HG03521 (cell line): ENCODE data around the gene DOCK4.

Source experiments
- ATAC-seq: cut with Tn5 transposase; IDR thresholded peaks from one replicate; pipeline ENCODE4 v1.9.1; 2021; ENCODE audit warnings: mild to moderate bottlenecking, moderate library complexity; ENCODE audit not compliant: unreplicated experiment

Gene DOCK4

DNA sequence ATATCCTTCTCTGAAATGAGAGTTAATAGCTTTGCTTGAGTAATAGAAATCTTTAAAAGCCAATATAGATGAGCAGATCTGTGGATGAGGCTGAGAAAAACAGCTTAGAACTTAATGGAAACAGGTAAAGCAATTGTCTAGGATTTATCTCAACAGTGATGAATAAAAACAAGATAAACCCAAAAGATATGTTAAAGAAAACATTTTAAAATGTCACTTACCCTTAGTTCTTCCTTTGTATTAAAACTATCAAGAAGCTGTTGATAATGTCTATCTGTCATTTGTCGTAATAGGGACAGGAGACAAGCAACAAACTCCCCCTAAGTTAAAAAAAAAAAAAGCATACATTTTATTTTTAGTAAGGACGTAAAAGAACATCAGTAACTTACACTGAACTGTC is 371.8 kb downstream of the DOCK4 start:
- ATAC-seq, result no peak

GRCh38 chr7:111833466-111833865 is 372.7 kb downstream of the DOCK4 start:
- ATAC-seq, result no peak

DNA sequence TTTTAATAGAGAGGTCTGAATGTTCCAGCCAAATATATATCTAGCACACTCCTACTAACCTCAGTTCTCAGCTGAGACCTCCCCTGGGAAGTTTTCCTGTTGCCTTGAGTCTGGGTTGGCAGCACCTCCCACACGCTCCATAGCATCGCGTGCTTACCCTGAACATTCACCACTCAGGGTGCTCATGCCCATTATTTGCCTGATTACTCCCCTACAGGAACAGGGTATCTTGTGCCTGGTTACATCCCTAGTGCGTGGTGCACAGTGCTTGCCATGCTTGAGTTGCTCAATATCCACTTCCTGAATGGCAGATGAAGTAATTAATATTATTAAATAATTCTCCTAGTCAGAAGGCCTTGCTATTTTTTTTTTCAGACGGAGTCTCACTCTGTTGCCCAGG is 374.0 kb downstream of the DOCK4 start:
- no peak for ATAC-seq

DNA sequence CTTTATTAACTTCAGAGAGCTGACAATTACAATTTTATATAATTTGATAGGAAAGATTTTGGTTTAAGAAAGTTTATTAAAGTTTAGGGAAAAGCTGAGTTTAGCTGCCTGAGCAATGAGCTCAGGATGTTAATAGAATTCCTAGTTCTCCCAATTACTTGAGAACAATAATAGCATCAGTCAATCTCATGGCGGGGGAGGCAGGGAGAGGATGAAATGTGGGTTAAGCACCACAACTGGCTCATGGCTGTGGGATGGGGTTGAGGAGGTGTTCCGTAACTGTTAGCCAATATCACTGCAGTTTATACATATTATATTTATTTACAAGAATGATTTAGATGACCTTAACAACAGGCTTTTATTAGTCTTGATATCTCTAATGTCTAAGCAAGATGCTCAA is 377.0 kb downstream of the DOCK4 start:
- no peak for ATAC-seq

- ATAC-seq, result no peak
Observed at GRCh38 chr7:111827863-111828504, 378.2 kb downstream of the DOCK4 start.

GRCh38 chr7:111825046-111825445 is 381.2 kb downstream of the DOCK4 start:
- ATAC-seq, result no peak

DNA sequence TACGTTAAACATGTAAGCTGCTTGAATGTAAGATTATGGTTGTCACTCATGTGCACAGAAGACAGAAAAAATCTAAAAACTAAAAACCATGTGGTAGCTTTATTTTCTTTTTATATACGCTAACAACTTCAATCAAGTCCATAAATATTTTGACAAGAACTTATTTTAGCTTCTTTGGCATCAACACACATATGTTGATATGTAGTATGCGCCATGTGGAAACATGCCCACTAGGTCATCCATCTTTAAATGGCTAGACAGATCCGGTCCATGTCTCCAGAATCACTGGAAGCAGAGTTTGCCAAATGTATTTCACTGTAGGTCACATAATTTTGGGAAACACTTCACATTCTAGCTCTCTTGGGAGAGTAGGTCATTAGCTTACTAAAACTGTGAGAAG is 382.4 kb downstream of the DOCK4 start:
- ATAC-seq, result no peak

GRCh38 chr7:111821046-111821445 is 385.2 kb downstream of the DOCK4 start:
- no peak for ATAC-seq

DNA sequence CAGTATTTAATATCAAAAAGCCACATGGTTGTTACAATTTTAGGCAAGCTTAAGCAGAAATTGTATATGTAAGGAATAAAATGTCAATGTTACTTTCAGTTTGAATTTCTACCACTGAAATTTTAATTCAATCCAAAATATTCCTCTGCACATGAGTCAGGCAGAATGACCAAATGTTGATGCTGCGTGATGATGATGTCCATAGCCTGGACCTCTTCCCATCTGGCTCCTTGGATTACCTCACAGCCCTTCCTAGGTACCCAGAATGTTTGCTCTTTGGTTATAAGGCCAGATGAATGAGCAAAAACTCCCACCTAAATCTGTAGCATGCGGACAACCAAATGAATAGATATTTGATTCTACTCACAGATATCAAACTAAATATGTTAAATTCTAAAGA is 385.6 kb downstream of the DOCK4 start:
- ATAC-seq, result no peak

DNA sequence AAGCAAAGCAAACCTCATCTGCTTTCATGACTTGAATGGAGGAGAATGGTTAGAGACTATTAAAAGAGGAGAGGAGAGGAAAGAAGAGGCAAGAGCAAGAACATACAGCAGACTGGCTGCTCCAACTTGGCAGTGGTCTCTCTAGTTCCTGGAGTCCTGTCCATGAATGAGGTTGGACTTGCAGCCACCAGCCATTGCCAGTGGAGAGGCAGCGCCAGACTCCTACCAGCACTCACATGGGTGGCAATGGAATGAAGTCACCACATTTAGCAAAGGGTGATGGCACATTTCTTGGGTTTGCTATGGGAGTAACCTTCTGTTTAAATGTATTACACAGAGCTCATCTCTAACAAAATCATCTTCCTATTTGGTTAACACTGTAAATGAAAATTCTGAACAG is 386.1 kb downstream of the DOCK4 start:
- ATAC-seq, result no peak

- no peak for ATAC-seq
Observed at GRCh38 chr7:111815354-111815753, 390.8 kb downstream of the DOCK4 start.

GRCh38 chr7:111813306-111813705 is 392.9 kb downstream of the DOCK4 start:
- no peak for ATAC-seq

DNA sequence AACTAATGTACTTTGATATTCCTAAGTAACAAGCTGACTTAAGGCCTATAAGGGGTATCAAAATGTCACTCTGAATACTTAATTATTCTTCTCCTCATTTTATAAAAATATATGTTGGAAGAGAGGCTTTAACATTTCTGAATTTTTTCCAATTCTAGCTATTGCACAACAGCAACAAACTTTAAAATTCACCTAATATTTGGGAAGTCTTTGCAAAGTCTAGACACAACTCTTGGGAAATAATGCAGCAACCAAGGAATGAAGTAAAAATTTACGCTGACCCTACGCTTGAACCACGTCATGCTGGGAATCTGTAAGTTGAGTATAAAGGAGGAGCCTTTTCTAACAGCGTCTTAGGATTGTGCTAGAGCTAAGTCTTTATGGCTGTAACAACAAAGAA is 400.0 kb downstream of the DOCK4 start:
- no peak for ATAC-seq

DNA sequence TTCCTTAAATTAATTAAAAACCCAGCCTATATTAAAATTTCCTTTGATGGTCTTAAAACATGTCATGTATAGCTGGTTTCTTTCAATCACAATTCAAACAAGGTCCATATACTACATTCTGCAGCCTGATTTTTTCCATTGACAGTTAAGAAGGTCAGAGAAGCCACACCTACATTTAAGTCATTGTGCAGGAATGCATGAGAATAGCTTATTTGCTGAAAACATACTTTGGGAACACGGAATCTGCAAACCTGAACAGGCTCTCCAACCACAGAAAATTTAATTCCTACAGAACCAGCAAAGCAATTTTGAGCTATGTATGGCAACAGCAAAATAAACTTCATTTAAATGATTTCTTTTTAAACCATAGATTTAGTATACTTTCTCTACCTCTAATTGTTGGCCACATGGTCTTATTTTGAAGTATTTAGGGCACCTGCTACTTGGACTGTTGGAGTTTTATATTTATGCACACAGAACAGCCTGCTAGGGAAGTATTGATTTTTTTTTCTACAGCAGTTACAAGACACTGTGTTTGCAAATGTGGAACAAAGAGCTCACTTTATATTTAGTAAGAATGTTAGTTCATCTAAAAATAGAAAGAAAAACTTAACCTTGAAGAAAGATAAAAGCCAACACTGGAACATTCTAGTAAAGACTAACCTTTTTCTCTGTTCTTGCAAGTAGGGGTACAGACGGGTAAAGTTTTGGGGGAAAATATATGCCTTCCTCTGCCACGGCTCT is 403.0 kb downstream of the DOCK4 start:
- no peak for ATAC-seq

DNA sequence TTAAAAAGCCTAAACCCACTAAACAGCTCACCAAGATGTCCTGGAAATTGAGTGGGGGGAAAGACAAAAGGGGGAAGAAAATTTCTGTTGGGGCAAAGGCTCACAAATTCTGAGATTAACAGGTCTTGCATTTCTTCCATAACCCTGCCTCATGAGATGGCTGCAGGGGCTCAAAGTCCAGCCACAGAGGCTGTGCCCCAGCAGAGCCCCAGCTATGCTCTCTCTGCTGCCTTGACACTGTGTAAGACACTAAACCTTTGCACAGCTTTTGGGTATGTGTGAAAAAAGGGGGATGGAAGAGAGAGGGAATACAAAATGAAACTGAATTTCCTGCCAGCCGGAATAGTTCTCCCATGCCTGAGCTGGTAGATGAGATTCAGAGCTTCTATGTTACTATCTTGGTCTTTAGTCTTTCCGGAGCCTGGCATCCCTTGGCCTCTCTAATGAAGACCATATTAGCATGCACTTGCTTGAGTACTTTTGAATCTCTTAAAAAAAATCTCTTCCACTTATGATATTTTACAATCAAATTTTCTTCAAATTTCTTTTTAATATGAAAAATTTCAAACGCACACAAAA is 403.9 kb downstream of the DOCK4 start:
- ATAC-seq, result no peak

DNA sequence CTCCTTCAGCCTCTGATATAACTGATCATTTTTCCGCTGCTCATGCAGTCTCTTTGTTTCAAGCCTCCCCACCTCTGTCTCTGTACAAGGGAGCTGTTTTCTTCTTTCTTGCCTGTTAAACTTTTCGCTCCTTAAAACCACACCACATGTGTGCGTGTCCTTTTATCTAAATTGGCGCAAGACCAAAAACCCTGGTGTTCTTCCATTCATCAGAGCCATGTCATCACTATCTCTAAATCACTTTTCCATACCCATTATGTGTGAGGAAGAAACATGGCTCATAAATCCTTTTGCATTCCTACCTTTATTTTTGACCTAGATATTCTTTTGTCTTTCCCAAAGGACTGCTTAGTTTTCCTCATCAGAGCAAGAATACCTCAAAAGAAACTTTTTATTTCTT is 404.9 kb downstream of the DOCK4 start:
- no peak for ATAC-seq

GRCh38 chr7:111796671-111797070 is 409.5 kb downstream of the DOCK4 start:
- ATAC-seq, result no peak

- no peak for ATAC-seq
Observed at GRCh38 chr7:111789870-111790269, 416.3 kb downstream of the DOCK4 start.

- no peak for ATAC-seq
Observed at GRCh38 chr7:111789048-111789320, 417.2 kb downstream of the DOCK4 start.

DNA sequence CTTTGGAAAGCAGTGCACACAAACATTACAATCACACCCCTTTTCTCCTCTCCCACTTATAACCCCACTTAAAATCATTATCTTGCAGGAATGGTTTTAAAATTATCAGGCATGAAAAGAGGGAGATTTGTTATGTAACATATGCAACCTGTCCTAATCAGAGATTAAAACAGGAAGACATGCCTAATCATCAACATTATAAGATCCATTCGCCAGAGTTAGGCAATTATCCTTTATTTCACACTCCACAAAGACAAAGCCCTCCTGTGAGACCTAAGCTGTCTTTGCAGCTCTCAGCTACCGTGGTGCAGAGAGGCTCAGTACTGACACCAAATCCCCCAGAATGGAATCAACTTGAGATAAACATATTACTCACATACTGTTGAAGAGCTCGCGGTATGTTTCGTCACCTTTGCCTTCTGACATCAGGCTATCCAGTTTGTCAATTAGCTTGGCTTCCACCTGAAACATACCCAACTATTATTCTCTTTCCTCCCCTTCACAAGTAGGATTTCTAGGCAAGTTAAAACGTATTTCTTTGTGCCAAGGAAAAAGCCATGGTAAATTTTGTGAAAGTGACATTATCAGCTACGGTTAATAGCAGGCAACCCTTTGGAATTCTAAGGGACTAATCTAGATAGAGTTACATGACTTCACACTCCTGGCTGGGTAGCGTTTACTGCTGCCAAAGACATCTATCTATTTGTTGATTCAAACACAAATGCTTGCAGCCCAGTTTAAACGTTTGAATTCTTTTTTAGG is 417.7 kb downstream of the DOCK4 start:
- ATAC-seq, result no peak

DNA sequence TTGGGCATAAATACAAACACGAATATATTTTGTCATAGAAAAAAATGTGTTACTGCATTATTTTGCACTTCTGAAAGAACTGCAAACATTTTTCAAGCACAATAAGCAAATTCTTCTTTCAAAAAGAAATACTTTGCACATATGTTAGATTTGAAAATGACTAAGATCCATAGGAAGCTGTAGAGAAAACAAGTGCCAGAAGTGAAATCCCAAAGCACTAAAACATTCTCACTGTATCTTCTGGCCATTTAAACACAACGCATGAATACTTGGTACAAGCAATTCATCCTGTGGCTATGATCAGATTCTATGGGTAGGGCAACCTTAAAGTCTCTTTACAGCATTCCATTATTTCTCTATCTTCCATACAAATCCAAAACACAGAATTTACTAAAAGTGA is 418.5 kb downstream of the DOCK4 start:
- ATAC-seq, result no peak

DNA sequence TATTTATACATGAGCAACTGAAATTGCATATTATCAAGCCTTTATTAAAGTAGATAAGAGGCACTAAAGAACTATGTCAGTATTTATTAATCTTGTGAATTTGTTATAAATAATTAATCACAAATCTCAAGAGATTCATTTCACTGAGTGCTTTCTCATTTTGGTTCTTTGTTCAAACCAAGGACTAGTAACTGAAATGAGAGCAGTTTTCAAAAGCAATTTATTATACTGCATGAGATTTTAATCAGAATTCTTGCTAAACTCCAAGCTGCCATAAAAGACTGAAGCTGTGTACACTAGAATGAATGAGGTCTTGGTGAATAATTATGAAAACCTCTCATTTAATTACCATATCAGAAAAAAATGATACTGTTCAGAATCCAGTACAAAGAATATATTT is 419.1 kb downstream of the DOCK4 start:
- no peak for ATAC-seq
